ENCODE results near the gene SZT2. TPM values are rescaled to one million over a fixed set of nuclear protein-coding genes. Genes with fewer than 3 reads are reported as not detected.
A peak's percentile ranks its signal among the peaks of the same experiment; 100 is the strongest.

SZT2 gene
- polyA plus RNA-seq, 2 donors: 9.8 to 39.3 TPM

DNA sequence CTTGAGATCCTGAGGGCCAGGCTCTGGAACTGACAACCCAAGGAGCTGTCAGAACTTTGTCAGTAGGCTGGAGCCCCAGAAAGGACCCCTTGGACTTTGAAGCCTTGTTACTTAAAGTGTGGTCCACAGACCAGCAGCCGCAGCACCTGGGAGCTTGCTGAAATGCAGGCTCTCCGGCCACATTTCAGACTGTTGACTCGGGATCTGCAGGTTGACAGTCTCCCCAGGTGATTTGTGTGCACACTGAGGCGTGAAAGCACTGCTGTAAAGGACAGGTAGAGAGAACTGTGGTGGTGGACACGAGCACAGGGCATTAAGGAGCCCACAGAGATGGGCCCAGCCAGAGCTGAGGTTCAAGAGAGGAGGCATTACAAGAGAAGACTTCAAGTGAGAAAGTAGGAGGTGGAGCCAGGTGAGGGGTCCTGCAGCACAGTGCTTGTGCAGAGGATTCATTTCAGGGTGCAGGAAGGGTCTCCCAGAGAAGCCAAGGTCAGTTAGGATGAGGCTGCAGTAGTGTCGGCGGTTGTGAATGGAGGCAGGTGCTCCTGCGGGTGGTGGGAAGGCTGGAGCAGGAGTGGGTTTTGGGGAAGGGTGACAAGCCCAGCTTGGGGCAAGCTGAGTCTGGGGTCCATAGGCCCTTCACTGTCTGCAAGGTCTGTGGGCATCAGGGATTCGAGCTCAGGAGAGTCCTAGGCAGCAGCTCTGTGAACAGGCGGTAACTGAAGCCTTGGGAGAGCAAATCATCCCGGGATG is 59.4 kb downstream of the SZT2 start:
- Histone ChIP-seq H3K27ac (ENCODE audit: low read depth in 2 of 2, low read length in 1 of 2) (no peak overlapping the region), H3K36me3 (ENCODE audit: control insufficient read depth in 2 of 2, insufficient read depth in 2 of 2, low read length in 1 of 2) (peaks cover 36 to 60% of the 10 kb centered on the region in 2 donors), H3K9me3 (ENCODE audit: control insufficient read depth in 2 of 2, insufficient read depth in 1 of 2, low read depth in 1 of 2, low read length in 1 of 2) (no peaks in the 10 kb centered on the region), H3K4me3 (ENCODE audit: low read depth in 1 of 2, low read length in 2 of 2) (no peak overlapping the region), H3K4me1 (ENCODE audit: control insufficient read depth in 2 of 2, insufficient read depth in 2 of 2, low read length in 1 of 2) (no peaks in the 10 kb centered on the region), H3K27me3 (ENCODE audit: control insufficient read depth in 1 of 2, insufficient read depth in 2 of 2, low read length in 2 of 2) (no peaks in the 10 kb centered on the region)
- WGBS, 2 donors: 89 to 90% methylated on average over 11 of the region's 11 CpGs

DNA sequence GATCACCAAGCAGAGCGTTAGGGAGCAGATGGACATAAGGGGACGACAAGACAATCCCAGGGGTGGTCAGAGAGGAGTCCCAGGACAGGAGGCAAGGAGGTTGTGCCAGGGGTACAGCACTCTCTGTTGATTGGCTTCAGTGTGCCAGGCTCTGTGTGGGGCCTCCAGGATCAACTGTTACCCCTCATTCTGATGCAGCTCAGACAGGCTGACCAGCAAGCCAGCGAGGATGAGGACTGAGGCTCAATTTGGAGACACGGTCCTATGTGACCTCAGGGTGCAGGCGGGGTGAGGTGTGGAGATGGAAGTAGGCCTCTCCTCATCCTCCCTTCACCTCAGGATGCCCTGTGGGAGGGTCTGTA is 60.0 kb downstream of the SZT2 start:
- Histone ChIP-seq H3K27ac (ENCODE audit: low read depth in 2 of 2, low read length in 1 of 2) (no peak overlapping the region), H3K36me3 (ENCODE audit: control insufficient read depth in 2 of 2, insufficient read depth in 2 of 2, low read length in 1 of 2) (peaks cover 36 to 60% of the 10 kb centered on the region in 2 donors), H3K27me3 (ENCODE audit: control insufficient read depth in 1 of 2, insufficient read depth in 2 of 2, low read length in 2 of 2) (no peaks in the 10 kb centered on the region), H3K4me1 (ENCODE audit: control insufficient read depth in 2 of 2, insufficient read depth in 2 of 2, low read length in 1 of 2) (no peaks in the 10 kb centered on the region), H3K9me3 (ENCODE audit: control insufficient read depth in 2 of 2, insufficient read depth in 1 of 2, low read depth in 1 of 2, low read length in 1 of 2) (no peaks in the 10 kb centered on the region), H3K4me3 (ENCODE audit: low read depth in 1 of 2, low read length in 2 of 2) (no peak overlapping the region)
- WGBS, 2 donors: 73 to 77% methylated on average over 5 of the region's 5 CpGs

- no peak overlapping the region for H3K27ac ChIP-seq (ENCODE audit: low read depth in 2 of 2, low read length in 1 of 2)
- no peaks in the 10 kb centered on the region for H3K9me3 ChIP-seq (ENCODE audit: control insufficient read depth in 2 of 2, insufficient read depth in 1 of 2, low read depth in 1 of 2, low read length in 1 of 2)
- H3K36me3 ChIP-seq (ENCODE audit: control insufficient read depth in 2 of 2, insufficient read depth in 2 of 2, low read length in 1 of 2): peaks cover 36 to 59% of the 10 kb centered on the region in 2 donors
- no peaks in the 10 kb centered on the region for H3K27me3 ChIP-seq (ENCODE audit: control insufficient read depth in 1 of 2, insufficient read depth in 2 of 2, low read length in 2 of 2)
- H3K4me3 ChIP-seq (ENCODE audit: low read depth in 1 of 2, low read length in 2 of 2): no peak overlapping the region
- WGBS, 2 donors: 87% methylated on average over 10 of the region's 10 CpGs
- H3K4me1 ChIP-seq (ENCODE audit: control insufficient read depth in 2 of 2, insufficient read depth in 2 of 2, low read length in 1 of 2): peaks cover 0 to 2% of the 10 kb centered on the region in 2 donors
These were observed 60.7 kb downstream of the SZT2 start for GRCh38 chr1:43450251-43450941.

- no peaks in the 10 kb centered on the region for H3K9me3 ChIP-seq (ENCODE audit: control insufficient read depth in 2 of 2, insufficient read depth in 1 of 2, low read depth in 1 of 2, low read length in 1 of 2)
- 69 to 71% methylated on average over 12 of the region's 12 CpGs for WGBS, 2 donors
- H3K4me1 ChIP-seq (ENCODE audit: control insufficient read depth in 2 of 2, insufficient read depth in 2 of 2, low read length in 1 of 2): peaks cover 0 to 2% of the 10 kb centered on the region in 2 donors
- H3K27ac ChIP-seq (ENCODE audit: low read depth in 2 of 2, low read length in 1 of 2): no peak overlapping the region
- peaks cover 36 to 51% of the 10 kb centered on the region in 2 donors for H3K36me3 ChIP-seq (ENCODE audit: control insufficient read depth in 2 of 2, insufficient read depth in 2 of 2, low read length in 1 of 2)
- H3K27me3 ChIP-seq (ENCODE audit: control insufficient read depth in 1 of 2, insufficient read depth in 2 of 2, low read length in 2 of 2): no peaks in the 10 kb centered on the region
- no peak overlapping the region for H3K4me3 ChIP-seq (ENCODE audit: low read depth in 1 of 2, low read length in 2 of 2)
These were observed 61.5 kb downstream of the SZT2 start for GRCh38 chr1:43451157-43451591.

GRCh38 chr1:43451701-43452532 is 62.2 kb downstream of the SZT2 start:
- Histone ChIP-seq H3K36me3 (ENCODE audit: control insufficient read depth in 2 of 2, insufficient read depth in 2 of 2, low read length in 1 of 2) (peaks cover 32 to 43% of the 10 kb centered on the region in 2 donors), H3K27ac (ENCODE audit: low read depth in 2 of 2, low read length in 1 of 2) (no peak overlapping the region), H3K4me3 (ENCODE audit: low read depth in 1 of 2, low read length in 2 of 2) (no peak overlapping the region), H3K9me3 (ENCODE audit: control insufficient read depth in 2 of 2, insufficient read depth in 1 of 2, low read depth in 1 of 2, low read length in 1 of 2) (no peaks in the 10 kb centered on the region), H3K4me1 (ENCODE audit: control insufficient read depth in 2 of 2, insufficient read depth in 2 of 2, low read length in 1 of 2) (peaks cover 0 to 2% of the 10 kb centered on the region in 2 donors), H3K27me3 (ENCODE audit: control insufficient read depth in 1 of 2, insufficient read depth in 2 of 2, low read length in 2 of 2) (no peaks in the 10 kb centered on the region)
- WGBS, 2 donors: 81 to 88% methylated on average over 22 of the region's 22 CpGs

GRCh38 chr1:43452789-43453441 is 63.2 kb downstream of the SZT2 start:
- peak overlapping the region; percentile 80 to 84 for H3K27ac ChIP-seq (ENCODE audit: low read depth in 2 of 2, low read length in 1 of 2)
- no peaks in the 10 kb centered on the region for H3K27me3 ChIP-seq (ENCODE audit: control insufficient read depth in 1 of 2, insufficient read depth in 2 of 2, low read length in 2 of 2)
- peaks cover 26 to 34% of the 10 kb centered on the region in 2 donors for H3K36me3 ChIP-seq (ENCODE audit: control insufficient read depth in 2 of 2, insufficient read depth in 2 of 2, low read length in 1 of 2)
- WGBS, 2 donors: 20 to 22% methylated on average over 10 of the region's 10 CpGs
- no peaks in the 10 kb centered on the region for H3K9me3 ChIP-seq (ENCODE audit: control insufficient read depth in 2 of 2, insufficient read depth in 1 of 2, low read depth in 1 of 2, low read length in 1 of 2)
- H3K4me3 ChIP-seq (ENCODE audit: low read depth in 1 of 2, low read length in 2 of 2): peak overlapping the region; percentile 53 to 61
- peaks cover 0 to 2% of the 10 kb centered on the region in 2 donors for H3K4me1 ChIP-seq (ENCODE audit: control insufficient read depth in 2 of 2, insufficient read depth in 2 of 2, low read length in 1 of 2)

- WGBS, 2 donors: 0 to 1% methylated on average over 58 to 87 of the region's 87 CpGs
These were observed 64.0 kb downstream of the SZT2 start, which contains the start of gene HYI for GRCh38 chr1:43453442-43454269. HYI (minus strand) TSS chr1:43453931; CDS start chr1:43453793, 138 bp downstream.

GRCh38 chr1:43454270-43455011 is 64.7 kb downstream of the SZT2 start:
- peak overlapping the region; percentile 79 to 84 for H3K27ac ChIP-seq (ENCODE audit: low read depth in 2 of 2, low read length in 1 of 2)
- WGBS, 2 donors: 6 to 8% methylated on average over 19 of the region's 19 CpGs

More at GRCh38 chr1:43453442-43454269, 64.0 kb downstream of the SZT2 start, which contains the start of gene HYI:
- Histone ChIP-seq H3K4me3 (ENCODE audit: low read depth in 1 of 2, low read length in 2 of 2) (peak within 1 kb of the TSS; percentile 53 to 61), H3K4me1 (ENCODE audit: control insufficient read depth in 2 of 2, insufficient read depth in 2 of 2, low read length in 1 of 2) (peaks cover 0 to 2% of the 10 kb centered on the region in 2 donors), H3K27me3 (ENCODE audit: control insufficient read depth in 1 of 2, insufficient read depth in 2 of 2, low read length in 2 of 2) (no peaks in the 10 kb centered on the region), H3K9me3 (ENCODE audit: control insufficient read depth in 2 of 2, insufficient read depth in 1 of 2, low read depth in 1 of 2, low read length in 1 of 2) (no peaks in the 10 kb centered on the region), H3K36me3 (ENCODE audit: control insufficient read depth in 2 of 2, insufficient read depth in 2 of 2, low read length in 1 of 2) (peaks cover 19 to 27% of the 10 kb centered on the region in 2 donors), H3K27ac (ENCODE audit: low read depth in 2 of 2, low read length in 1 of 2) (peak within 1 kb of the TSS; percentile 84 to 86)

More at GRCh38 chr1:43454270-43455011, 64.7 kb downstream of the SZT2 start:
- Histone ChIP-seq H3K4me3 (ENCODE audit: low read depth in 1 of 2, low read length in 2 of 2) (peak overlapping the region; percentile 26 to 53), H3K36me3 (ENCODE audit: control insufficient read depth in 2 of 2, insufficient read depth in 2 of 2, low read length in 1 of 2) (peaks cover 14 to 21% of the 10 kb centered on the region in 2 donors), H3K4me1 (ENCODE audit: control insufficient read depth in 2 of 2, insufficient read depth in 2 of 2, low read length in 1 of 2) (peaks cover 0 to 2% of the 10 kb centered on the region in 2 donors), H3K9me3 (ENCODE audit: control insufficient read depth in 2 of 2, insufficient read depth in 1 of 2, low read depth in 1 of 2, low read length in 1 of 2) (no peaks in the 10 kb centered on the region), H3K27me3 (ENCODE audit: control insufficient read depth in 1 of 2, insufficient read depth in 2 of 2, low read length in 2 of 2) (no peaks in the 10 kb centered on the region)

Data from esophagus (tissue), 2 donors.